GM13977 (cell line): Measurements from ENCODE around the gene SCAMP4.

ENCODE experiments used
- DNase-seq: peaks from one replicate; pipeline ENCODE4 v3.0.0; 2012; ENCODE audit warnings: low spot score
- in situ Hi-C: fragments of 300-500 bp; cut with MboI; formaldehyde crosslinking; loops from one replicate; pipeline ENCODE4 v1.12.0; 2022; ENCODE audit warnings: low sequenced_read_pairs, low pct_unique_long_range_greater_than_20kb, mixed read lengths, inconsistent platforms; ENCODE audit not compliant: unreplicated experiment
- TF ChIP-seq, protein P1 (sequence below): IDR thresholded peaks from 2 replicates; pipeline ENCODE4 v1.5.1; 2012; ENCODE audit warnings: mild to moderate bottlenecking, control low read depth; ENCODE audit not compliant: insufficient read depth; ENCODE audit errors: extremely low read depth, missing control alignments

SCAMP4 gene

DNA sequence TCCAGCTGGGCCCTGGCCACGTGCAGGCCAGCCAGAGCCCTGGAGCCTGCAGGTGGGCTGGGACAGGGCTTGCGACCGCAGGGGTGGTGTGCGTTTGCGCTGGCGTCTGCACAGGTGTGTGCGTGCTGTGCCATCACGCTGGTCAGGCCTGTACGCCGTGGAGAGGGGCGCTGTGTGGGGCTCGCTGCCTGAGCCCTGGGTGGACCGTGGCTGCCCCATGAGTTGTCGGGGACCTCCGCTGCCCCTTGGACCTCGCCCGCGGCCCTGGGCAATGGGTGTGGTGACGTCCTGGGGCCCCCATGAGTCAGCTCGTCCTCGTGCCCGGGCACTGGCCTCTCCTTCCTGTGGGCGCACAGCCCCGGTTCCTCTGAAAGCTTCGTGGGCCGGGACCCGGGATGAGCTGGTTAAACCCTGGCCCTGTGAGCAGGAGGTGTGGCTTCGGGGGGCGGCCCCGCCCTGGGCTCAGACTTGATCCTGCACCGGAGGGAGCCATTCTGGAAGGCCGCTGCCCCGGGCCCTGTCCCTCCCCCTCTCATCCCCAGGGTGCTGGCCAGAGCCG is 42.5 kb downstream of the SCAMP4 start:
- no peak for DNase-seq
- TF ChIP-seq, protein P1, sequence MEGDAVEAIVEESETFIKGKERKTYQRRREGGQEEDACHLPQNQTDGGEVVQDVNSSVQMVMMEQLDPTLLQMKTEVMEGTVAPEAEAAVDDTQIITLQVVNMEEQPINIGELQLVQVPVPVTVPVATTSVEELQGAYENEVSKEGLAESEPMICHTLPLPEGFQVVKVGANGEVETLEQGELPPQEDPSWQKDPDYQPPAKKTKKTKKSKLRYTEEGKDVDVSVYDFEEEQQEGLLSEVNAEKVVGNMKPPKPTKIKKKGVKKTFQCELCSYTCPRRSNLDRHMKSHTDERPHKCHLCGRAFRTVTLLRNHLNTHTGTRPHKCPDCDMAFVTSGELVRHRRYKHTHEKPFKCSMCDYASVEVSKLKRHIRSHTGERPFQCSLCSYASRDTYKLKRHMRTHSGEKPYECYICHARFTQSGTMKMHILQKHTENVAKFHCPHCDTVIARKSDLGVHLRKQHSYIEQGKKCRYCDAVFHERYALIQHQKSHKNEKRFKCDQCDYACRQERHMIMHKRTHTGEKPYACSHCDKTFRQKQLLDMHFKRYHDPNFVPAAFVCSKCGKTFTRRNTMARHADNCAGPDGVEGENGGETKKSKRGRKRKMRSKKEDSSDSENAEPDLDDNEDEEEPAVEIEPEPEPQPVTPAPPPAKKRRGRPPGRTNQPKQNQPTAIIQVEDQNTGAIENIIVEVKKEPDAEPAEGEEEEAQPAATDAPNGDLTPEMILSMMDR, result no peak
- in situ Hi-C loops, result no loop called here

DNA sequence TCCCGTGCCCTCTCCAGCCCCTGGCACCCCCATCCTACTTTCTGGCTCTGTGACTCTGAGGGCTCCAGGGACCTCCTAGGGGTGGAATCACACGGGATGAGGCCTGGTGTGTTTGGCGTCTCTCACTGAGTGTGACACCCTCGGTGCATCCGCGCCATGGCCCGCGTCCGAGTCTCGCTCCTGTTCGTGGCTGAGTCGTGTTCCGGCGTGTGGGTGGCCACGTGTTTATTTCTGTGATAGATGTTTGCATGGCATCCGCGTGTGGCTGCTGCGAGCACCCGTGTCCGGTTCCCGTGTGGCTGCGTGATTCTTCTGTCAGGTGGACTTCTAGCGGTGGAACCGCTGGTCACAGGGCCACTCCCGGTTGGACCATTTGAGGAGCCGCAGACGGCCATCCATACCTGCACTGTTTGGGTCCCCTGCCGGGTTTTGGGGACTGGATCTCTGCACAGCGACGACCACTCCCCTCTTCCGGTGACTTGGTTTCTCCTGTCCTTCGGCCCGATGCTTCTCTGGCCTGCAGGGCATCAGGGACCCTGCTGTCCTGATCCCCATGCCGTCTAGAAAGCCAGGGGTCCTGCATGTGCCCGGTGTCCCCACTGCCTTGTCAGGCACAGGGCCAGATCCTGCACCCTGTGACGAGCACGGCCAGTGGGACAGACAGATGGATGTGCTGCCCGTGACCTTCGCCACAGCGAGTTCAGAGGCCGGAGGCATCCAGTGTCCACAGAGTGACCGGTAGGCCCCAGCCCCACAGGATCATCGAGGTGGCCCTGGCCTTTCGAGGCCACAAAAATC is 44.3 kb downstream of the SCAMP4 start:
- in situ Hi-C loops, result no loop called here
- TF ChIP-seq, protein P1, result no peak
- DNase-seq, result no peak

DNA sequence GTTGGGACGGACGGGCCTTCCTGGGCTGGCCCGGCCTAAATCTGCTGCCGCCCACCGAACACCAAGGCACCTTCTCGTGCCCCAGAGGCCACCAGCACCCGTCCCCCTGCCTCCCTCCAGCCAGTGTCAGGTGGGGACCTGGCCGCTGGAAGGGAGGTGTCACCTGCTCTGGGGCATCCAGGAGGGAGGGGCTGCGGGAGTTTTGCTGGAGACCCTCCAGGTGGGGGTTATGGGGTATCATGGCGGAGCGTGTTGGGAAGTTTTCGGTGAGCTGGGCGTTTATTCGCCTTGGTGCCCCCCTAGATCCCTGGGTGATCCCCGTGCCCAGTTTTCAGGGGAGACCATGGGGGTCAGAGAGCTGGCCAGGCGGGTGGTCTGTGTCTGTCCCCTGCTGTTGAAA is 45.4 kb downstream of the SCAMP4 start:
- TF ChIP-seq, protein P1, result no peak
- in situ Hi-C loops, result no loop called here
- no peak for DNase-seq

DNA sequence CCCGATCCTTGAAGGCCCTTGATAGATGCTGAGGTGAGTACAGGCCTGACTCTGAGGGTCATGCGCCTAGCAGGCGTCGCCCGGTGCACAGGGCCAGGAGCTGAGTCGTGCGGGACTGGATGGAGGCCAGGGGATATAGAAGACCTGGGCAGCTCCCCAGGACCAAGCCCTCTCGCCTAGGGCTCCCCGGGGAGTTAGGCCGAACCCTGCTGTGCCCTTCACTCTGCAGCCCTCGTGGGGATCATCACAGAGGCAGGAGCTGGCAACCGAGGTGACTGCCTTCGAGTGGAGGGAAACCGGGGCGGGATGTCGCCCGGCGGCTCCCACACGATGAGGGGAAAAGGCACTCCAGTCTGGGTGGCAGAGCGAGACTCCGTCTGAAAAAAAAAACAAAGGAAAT is 47.4 kb downstream of the SCAMP4 start:
- TF ChIP-seq, protein P1, result no peak
- in situ Hi-C loops, result no loop called here
- no peak for DNase-seq

DNA sequence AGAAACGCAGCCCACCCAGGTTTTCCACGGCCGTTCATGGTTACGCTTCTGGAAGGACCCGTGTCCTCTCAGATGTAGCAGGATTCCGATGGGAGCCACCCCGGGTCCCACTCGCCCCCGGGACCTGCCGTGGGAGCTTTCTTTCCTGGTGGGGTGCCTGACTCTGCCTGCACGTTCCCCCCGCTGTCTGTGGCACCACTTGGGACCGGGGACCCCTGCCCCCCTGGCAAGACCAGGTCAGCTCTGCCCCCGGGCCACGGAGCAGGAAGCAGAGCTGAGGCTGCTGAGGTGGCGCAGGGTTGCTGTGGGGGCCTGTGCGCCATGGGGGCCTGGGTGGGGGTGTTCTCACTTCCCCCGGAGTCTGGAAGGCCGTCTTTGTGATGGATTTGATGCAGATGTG is 47.8 kb downstream of the SCAMP4 start:
- no peak for DNase-seq
- TF ChIP-seq, protein P1, result no peak
- in situ Hi-C loops, result no loop called here

DNA sequence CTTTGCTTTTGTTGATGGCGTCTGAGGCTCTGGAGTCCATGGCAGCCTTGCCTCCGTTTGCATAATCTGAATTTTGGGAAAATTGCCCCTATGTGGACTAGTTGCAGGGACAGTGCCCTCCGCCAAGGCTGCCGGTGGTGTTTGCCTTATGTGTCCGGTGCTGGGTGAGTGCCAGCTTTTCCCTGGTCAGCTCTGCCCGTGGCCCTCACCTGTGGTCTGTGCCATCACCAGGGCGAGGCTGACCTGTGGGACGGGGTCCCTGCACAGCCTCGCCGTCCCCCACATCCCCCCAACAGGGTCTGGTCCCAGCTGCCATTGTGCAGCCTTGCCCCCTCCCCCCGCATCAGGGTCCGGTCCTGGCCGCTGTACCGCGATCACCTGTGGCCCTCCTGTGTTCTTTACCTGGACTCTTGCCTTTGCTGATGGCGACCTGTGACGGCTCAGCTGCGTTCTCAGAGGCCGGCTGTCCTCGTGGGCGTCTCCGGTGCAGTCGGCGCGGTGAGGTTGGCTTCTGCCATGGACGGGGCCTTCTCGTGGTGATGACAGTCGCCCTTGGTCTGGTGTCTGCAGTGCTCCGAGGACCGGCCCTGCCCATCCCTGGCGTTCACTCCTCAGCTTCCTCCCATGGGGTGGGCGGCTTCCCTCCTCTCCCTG is 48.4 kb downstream of the SCAMP4 start:
- no peak for DNase-seq
- in situ Hi-C loops, result no loop called here
- TF ChIP-seq, protein P1, result no peak
